HEK293 (cell line): ENCODE results near the gene OPN1SW.

Source experiments
- CTCF ChIA-PET: fragments of 350-600 bp; formaldehyde crosslinking; extraction: SDS; loops from one replicate; lab custom pipeline; 2021; ENCODE audit warnings: antibody characterized with exemption; lab: Yijun Ruan, JAX
- POLR2A ChIA-PET: fragments of 300-600 bp; formaldehyde crosslinking; extraction: SDS; loops from one replicate; lab custom pipeline; 2020; ENCODE audit warnings: antibody characterized with exemption, inconsistent platforms; lab: Yijun Ruan, JAX
- H3K27ac ChIP-seq: fragments of 200-500 bp; sonication (Bioruptor generic); 2 replicates; pipeline ENCODE4 v1.5.1; 2014; ENCODE audit warnings: low read depth, low read length, control low read depth, inconsistent platforms; ENCODE audit errors: extremely low read depth
- H3K36me3 ChIP-seq, 2 experiments: fragments of 200-500 bp in 1 of 2; sonication (Bioruptor generic) in 1 of 2; 1 replicate in 1 of 2; 2 replicates in 1 of 2; pipeline ENCODE4 v1.5.1; 2014 to 2017; ENCODE audit warnings: inconsistent platforms in 2 of 2, low read length in 2 of 2; ENCODE audit not compliant: control insufficient read depth in 2 of 2, insufficient read depth in 1 of 2
- H3K4me1 ChIP-seq: fragments of 200-500 bp; sonication (Bioruptor generic); 2 replicates; pipeline ENCODE4 v1.5.1; 2014; ENCODE audit warnings: mild to moderate bottlenecking, low read length, inconsistent platforms; ENCODE audit not compliant: control insufficient read depth, insufficient read depth
- H3K4me3 ChIP-seq: 2 replicates; pipeline ENCODE4 v1.5.1; 2011; ENCODE audit warnings: low read depth, mild to moderate bottlenecking, control low read depth, low read length, moderate library complexity
- H3K9me3 ChIP-seq: fragments of 200-500 bp; sonication (Bioruptor generic); 2 replicates; pipeline ENCODE4 v1.5.1; 2014; ENCODE audit warnings: low read depth, low read length, inconsistent platforms; ENCODE audit not compliant: control insufficient read depth, insufficient read depth
- GFI1B ChIP-seq: fragments of 450-650 bp; formaldehyde crosslinking; IDR thresholded peaks from 2 replicates; pipeline ENCODE4 v1.5.1; 2016; ENCODE audit warnings: missing biosample characterization, missing genetic modification characterization
- GLI2 ChIP-seq: fragments of 450-650 bp; formaldehyde crosslinking; IDR thresholded peaks from 2 replicates; pipeline ENCODE4; 2017; ENCODE audit warnings: missing biosample characterization, missing genetic modification characterization, low read depth, borderline replicate concordance
- YY1 ChIP-seq: fragments of 450-650 bp; formaldehyde crosslinking; IDR thresholded peaks from 2 replicates; pipeline ENCODE4 v1.5.1; 2018; ENCODE audit warnings: missing biosample characterization, missing genetic modification characterization
- ZBTB17 ChIP-seq: fragments of 450-650 bp; formaldehyde crosslinking; IDR thresholded peaks from 2 replicates; pipeline ENCODE4 v1.5.1; 2016; ENCODE audit warnings: missing biosample characterization, missing genetic modification characterization
- ZBTB48 ChIP-seq: fragments of 450-650 bp; formaldehyde crosslinking; IDR thresholded peaks from 2 replicates; pipeline ENCODE4 v1.5.1; 2016; ENCODE audit warnings: missing biosample characterization, missing genetic modification characterization
- ZFHX2 ChIP-seq: fragments of 450-650 bp; formaldehyde crosslinking; conservative IDR thresholded peaks from 2 replicates; pipeline ENCODE4 v1.5.1; 2016; ENCODE audit warnings: missing biosample characterization, missing genetic modification characterization
- ZNF133 ChIP-seq: fragments of 450-650 bp; formaldehyde crosslinking; IDR thresholded peaks from 2 replicates; pipeline ENCODE4 v1.5.1; 2016; ENCODE audit warnings: missing biosample characterization, missing genetic modification characterization
- ZNF214 ChIP-seq: fragments of 450-650 bp; formaldehyde crosslinking; IDR thresholded peaks from 2 replicates; pipeline ENCODE4 v1.5.1; 2017; ENCODE audit warnings: missing biosample characterization, mild to moderate bottlenecking, missing genetic modification characterization, borderline replicate concordance
- ZNF311 ChIP-seq: fragments of 450-650 bp; formaldehyde crosslinking; IDR thresholded peaks from 2 replicates; pipeline ENCODE4 v1.5.1; 2017; ENCODE audit warnings: missing biosample characterization, missing genetic modification characterization, borderline replicate concordance
- ZNF558 ChIP-seq: fragments of 450-650 bp; formaldehyde crosslinking; IDR thresholded peaks from 2 replicates; pipeline ENCODE4 v1.5.1; 2016; ENCODE audit warnings: missing biosample characterization, missing genetic modification characterization
- ZNF677 ChIP-seq: fragments of 450-650 bp; IDR thresholded peaks from 2 replicates; pipeline ENCODE4 v1.5.0; 2018; ENCODE audit warnings: missing biosample characterization, mild to moderate bottlenecking, missing genetic modification characterization, moderate library complexity
- ZSCAN16 ChIP-seq: fragments of 450-650 bp; formaldehyde crosslinking; IDR thresholded peaks from 2 replicates; pipeline ENCODE4 v1.5.1; 2016; ENCODE audit warnings: missing biosample characterization, missing genetic modification characterization
- TF ChIP-seq, protein P1 (sequence below): fragments of 450-650 bp; formaldehyde crosslinking; IDR thresholded peaks from 2 replicates; pipeline ENCODE4 v1.5.1; 2016; ENCODE audit warnings: missing biosample characterization, missing genetic modification characterization
- TF ChIP-seq, protein P2 (sequence below): fragments of 450-650 bp; formaldehyde crosslinking; conservative IDR thresholded peaks from 2 replicates; pipeline ENCODE4 v1.5.1; 2016; ENCODE audit warnings: low read depth, missing biosample characterization, missing genetic modification characterization
- TF ChIP-seq, protein P3 (sequence below): fragments of 450-650 bp; formaldehyde crosslinking; IDR thresholded peaks from 2 replicates; pipeline ENCODE4 v1.5.1; 2016; ENCODE audit warnings: missing biosample characterization, missing genetic modification characterization
- TF ChIP-seq, protein P4 (sequence below): fragments of 450-650 bp; formaldehyde crosslinking; IDR thresholded peaks from 2 replicates; pipeline ENCODE4 v1.5.1; 2016; ENCODE audit warnings: missing biosample characterization, missing genetic modification characterization
- TF ChIP-seq, protein P5 (sequence below): fragments of 450-650 bp; formaldehyde crosslinking; IDR thresholded peaks from 2 replicates; pipeline ENCODE4 v1.5.1; 2016; ENCODE audit warnings: missing biosample characterization, missing genetic modification characterization

Gene OPN1SW

DNA sequence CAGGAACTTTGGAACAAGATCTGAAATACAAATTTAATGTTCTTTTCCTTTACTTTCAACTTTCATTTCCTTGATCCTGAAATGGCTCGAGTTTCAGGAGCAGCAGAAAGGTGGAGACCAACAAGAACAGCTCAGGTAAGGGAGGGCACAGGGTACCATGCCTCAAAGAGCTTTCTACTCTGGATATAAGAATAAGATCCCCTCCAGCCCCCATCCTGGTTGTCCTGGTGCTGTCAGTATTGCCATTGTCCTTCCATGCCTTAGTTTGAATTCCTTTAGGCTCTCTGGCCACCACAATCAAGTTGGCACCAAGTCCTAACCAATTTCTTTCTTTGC is 48.9 kb downstream of the OPN1SW start:
- Histone ChIP-seq H3K4me3 (no peak overlapping the region), H3K9me3 (no peaks in the 10 kb centered on the region), H3K36me3 (no peaks in the 10 kb centered on the region), H3K27ac (no peak overlapping the region), H3K4me1 (no peaks in the 10 kb centered on the region)
- ChIA-PET POLR2A (no interaction called here), CTCF (no interaction called here)
- no peak for TF ChIP-seq ZBTB48
- TF ChIP-seq, protein P1, sequence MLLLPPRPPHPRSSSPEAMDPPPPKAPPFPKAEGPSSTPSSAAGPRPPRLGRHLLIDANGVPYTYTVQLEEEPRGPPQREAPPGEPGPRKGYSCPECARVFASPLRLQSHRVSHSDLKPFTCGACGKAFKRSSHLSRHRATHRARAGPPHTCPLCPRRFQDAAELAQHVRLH = no peak
- peak; percentile 100 for TF ChIP-seq ZNF677 (tag by site-specific recombination)

DNA sequence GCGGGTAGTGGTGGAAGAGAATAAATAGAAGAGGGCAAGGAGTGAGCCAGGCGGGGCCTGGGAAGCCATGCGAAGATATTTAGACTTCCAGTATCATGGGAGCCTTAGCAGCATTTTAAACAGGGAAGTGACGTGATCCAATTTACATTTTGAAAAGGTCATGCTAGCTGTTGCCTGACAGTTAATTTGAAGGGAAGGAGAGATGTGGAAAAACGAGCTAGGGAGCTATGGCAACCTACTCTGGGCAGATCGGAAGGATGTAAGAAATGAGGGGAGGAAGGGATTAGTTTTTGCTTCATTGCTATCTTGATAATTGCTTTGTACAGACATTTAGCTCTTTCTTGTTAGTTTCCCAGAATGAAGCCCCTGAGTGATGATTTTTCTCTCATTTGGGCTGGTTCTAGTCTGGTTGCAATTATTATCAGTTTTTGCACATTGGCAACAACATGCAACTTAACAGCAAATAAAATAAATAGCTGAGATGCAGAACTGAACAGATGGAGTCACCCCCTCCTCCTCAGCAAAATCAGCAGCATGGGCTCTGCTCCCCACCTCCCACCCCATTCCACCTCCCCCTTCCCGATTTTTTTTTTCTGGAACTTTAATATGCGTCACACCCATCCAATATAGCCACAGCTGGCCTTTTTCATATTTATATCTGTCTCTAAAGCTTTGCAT is 49.4 kb downstream of the OPN1SW start:
- Histone ChIP-seq H3K4me3 (no peak overlapping the region), H3K9me3 (no peaks in the 10 kb centered on the region), H3K4me1 (no peaks in the 10 kb centered on the region), H3K27ac (no peak overlapping the region), H3K36me3 (no peaks in the 10 kb centered on the region)
- no peak for TF ChIP-seq YY1 (tag by site-specific recombination)
- POLR2A ChIA-PET = no interaction called here
- CTCF ChIA-PET = interaction anchor here (0.6 to 1.4 kb wide), 2 partner anchors 26 to 51 kb away, joined by 3 read pairs; no protein-coding TSS in a partner anchor

DNA sequence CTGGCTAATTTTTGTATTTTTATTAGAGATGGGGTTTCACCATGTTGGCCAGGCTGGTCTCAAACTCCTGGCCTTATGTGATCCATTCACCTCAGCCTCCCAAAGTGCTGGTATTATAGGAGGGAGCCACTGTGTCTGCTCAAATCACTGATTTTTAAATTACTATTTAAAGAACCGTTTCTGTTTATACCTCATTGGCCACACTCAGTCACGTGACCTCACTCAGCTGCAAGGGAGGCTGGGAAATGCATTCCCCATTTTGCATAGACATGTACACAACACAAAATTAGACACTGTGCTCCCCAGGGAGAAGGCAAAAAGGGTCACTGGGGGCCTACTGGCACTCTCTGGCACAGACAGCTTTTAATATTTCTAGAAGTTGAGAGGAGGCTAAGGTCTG is 50.1 kb downstream of the OPN1SW start:
- H3K27ac ChIP-seq = no peak overlapping the region
- ChIA-PET CTCF (interaction anchor here (0.6 to 1.4 kb wide), 2 partner anchors 25 to 52 kb away, joined by 3 read pairs; no protein-coding TSS in a partner anchor), POLR2A (interaction anchor here (1.0 kb wide), 1 partner anchor 13 kb away, joined by 8 read pairs; the partner anchor contains the start of gene CALU)
- TF ChIP-seq ZBTB17 (tag by site-specific recombination) = 0 out of 2 replicates have a peak, but pooled peaks have one; percentile 19
- TF ChIP-seq, protein P2, sequence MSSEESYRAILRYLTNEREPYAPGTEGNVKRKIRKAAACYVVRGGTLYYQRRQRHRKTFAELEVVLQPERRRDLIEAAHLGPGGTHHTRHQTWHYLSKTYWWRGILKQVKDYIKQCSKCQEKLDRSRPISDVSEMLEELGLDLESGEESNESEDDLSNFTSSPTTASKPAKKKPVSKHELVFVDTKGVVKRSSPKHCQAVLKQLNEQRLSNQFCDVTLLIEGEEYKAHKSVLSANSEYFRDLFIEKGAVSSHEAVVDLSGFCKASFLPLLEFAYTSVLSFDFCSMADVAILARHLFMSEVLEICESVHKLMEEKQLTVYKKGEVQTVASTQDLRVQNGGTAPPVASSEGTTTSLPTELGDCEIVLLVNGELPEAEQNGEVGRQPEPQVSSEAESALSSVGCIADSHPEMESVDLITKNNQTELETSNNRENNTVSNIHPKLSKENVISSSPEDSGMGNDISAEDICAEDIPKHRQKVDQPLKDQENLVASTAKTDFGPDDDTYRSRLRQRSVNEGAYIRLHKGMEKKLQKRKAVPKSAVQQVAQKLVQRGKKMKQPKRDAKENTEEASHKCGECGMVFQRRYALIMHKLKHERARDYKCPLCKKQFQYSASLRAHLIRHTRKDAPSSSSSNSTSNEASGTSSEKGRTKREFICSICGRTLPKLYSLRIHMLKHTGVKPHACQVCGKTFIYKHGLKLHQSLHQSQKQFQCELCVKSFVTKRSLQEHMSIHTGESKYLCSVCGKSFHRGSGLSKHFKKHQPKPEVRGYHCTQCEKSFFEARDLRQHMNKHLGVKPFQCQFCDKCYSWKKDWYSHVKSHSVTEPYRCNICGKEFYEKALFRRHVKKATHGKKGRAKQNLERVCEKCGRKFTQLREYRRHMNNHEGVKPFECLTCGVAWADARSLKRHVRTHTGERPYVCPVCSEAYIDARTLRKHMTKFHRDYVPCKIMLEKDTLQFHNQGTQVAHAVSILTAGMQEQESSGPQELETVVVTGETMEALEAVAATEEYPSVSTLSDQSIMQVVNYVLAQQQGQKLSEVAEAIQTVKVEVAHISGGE (tag by site-specific recombination) = no peak
- no peak for TF ChIP-seq ZFHX2 (tag by site-specific recombination)
- no peak for TF ChIP-seq ZNF133 (tag by site-specific recombination)
- TF ChIP-seq GFI1B (tag by site-specific recombination) = no peak
- TF ChIP-seq, protein P3, sequence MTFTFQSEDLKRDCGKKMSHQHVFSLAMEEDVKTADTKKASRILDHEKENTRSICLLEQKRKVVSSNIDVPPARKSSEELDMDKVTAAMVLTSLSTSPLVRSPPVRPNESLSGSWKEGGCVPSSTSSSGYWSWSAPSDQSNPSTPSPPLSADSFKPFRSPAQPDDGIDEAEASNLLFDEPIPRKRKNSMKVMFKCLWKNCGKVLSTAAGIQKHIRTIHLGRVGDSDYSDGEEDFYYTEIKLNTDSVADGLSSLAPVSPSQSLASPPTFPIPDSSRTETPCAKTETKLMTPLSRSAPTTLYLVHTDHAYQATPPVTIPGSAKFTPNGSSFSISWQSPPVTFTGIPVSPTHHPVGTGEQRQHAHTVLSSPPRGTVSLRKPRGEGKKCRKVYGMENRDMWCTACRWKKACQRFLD (tag by site-specific recombination) = no peak
- no peaks in the 10 kb centered on the region for H3K9me3 ChIP-seq
- H3K4me1 ChIP-seq = no peaks in the 10 kb centered on the region
- H3K36me3 ChIP-seq = no peaks in the 10 kb centered on the region
- no peak overlapping the region for H3K4me3 ChIP-seq

DNA sequence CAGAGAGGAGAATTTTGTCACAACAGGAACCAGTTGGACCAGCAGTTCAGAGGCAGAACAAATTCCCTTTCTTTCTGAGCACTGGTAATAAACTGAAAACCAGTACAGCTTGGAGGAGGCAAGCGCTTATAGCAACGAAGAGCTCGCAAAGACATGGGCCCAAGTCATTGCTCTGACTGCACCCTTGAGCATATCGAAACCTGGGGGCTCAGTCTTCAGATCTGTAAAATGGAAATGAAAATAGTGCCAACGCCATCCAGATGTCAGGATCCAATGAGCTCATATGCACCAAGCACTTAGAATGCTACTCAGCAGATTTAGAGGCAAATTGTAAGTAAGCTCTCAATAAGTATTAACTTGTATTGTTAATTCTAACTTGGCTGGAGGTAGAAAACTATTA is 50.9 kb downstream of the OPN1SW start:
- no peaks in the 10 kb centered on the region for H3K36me3 ChIP-seq
- H3K9me3 ChIP-seq = no peaks in the 10 kb centered on the region
- ChIA-PET POLR2A (interaction anchor here (1.0 kb wide), 1 partner anchor 14 kb away, joined by 8 read pairs; the partner anchor contains the start of gene CALU), CTCF (no interaction called here)
- no peaks in the 10 kb centered on the region for H3K4me1 ChIP-seq
- no peak overlapping the region for H3K4me3 ChIP-seq
- no peak overlapping the region for H3K27ac ChIP-seq
- TF ChIP-seq, protein P4, sequence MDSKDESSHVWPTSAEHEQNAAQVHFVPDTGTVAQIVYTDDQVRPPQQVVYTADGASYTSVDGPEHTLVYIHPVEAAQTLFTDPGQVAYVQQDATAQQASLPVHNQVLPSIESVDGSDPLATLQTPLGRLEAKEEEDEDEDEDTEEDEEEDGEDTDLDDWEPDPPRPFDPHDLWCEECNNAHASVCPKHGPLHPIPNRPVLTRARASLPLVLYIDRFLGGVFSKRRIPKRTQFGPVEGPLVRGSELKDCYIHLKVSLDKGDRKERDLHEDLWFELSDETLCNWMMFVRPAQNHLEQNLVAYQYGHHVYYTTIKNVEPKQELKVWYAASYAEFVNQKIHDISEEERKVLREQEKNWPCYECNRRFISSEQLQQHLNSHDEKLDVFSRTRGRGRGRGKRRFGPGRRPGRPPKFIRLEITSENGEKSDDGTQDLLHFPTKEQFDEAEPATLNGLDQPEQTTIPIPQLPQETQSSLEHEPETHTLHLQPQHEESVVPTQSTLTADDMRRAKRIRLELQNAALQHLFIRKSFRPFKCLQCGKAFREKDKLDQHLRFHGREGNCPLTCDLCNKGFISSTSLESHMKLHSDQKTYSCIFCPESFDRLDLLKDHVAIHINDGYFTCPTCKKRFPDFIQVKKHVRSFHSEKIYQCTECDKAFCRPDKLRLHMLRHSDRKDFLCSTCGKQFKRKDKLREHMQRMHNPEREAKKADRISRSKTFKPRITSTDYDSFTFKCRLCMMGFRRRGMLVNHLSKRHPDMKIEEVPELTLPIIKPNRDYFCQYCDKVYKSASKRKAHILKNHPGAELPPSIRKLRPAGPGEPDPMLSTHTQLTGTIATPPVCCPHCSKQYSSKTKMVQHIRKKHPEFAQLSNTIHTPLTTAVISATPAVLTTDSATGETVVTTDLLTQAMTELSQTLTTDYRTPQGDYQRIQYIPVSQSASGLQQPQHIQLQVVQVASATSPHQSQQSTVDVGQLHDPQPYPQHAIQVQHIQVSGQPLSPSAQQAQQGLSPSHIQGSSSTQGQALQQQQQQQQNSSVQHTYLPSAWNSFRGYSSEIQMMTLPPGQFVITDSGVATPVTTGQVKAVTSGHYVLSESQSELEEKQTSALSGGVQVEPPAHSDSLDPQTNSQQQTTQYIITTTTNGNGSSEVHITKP = no peak
- no peak for TF ChIP-seq ZNF214 (tag by site-specific recombination)
- no peak for TF ChIP-seq ZSCAN16 (tag by site-specific recombination)
- TF ChIP-seq GLI2 (tag by site-specific recombination) = no peak
- no peak for TF ChIP-seq ZNF311
- TF ChIP-seq ZNF558 (tag by site-specific recombination) = no peak
- TF ChIP-seq, protein P5, sequence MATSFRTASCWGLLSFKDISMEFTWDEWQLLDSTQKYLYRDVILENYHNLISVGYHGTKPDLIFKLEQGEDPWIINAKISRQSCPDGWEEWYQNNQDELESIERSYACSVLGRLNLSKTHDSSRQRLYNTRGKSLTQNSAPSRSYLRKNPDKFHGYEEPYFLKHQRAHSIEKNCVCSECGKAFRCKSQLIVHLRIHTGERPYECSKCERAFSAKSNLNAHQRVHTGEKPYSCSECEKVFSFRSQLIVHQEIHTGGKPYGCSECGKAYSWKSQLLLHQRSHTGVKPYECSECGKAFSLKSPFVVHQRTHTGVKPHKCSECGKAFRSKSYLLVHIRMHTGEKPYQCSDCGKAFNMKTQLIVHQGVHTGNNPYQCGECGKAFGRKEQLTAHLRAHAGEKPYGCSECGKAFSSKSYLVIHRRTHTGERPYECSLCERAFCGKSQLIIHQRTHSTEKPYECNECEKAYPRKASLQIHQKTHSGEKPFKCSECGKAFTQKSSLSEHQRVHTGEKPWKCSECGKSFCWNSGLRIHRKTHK (tag by site-specific recombination) = no peak
